K562 (cell line): ENCODE data around the gene NUDT22. TPM values are rescaled to one million over a fixed set of nuclear protein-coding genes. Genes with fewer than 3 reads are reported as not detected.

ENCODE experiments used
- EHMT2 ChIP-seq: fragments of 450-650 bp; IDR thresholded peaks from 2 replicates; pipeline ENCODE4 v1.6.1; 2018; ENCODE audit warnings: antibody characterized with exemption
- FOSL1 ChIP-seq: fragments of 200-800 bp; sonication (Bioruptor generic); conservative IDR thresholded peaks from 2 replicates; pipeline ENCODE4 v1.6.1; 2016; ENCODE audit warnings: missing genetic modification characterization, missing compliant biosample characterization
- MCM2 ChIP-seq: fragments of 450-650 bp; IDR thresholded peaks from 2 replicates; pipeline ENCODE4 v1.6.1; 2017; ENCODE audit warnings: low read depth, mild to moderate bottlenecking
- MEF2A ChIP-seq: IDR thresholded peaks from 2 replicates; pipeline ENCODE4 v1.6.1; 2011; ENCODE audit warnings: low read depth, mild to moderate bottlenecking, low read length, moderate library complexity; ENCODE audit not compliant: control insufficient read depth
- MTF1 ChIP-seq: fragments of 250-450 bp; sonication (Bioruptor Pico); IDR thresholded peaks from 2 replicates; pipeline ENCODE4 v1.9.0; 2021; ENCODE audit warnings: moderate library complexity, mild to moderate bottlenecking, inconsistent platforms, borderline replicate concordance
- NCOA4 ChIP-seq: fragments of 450-650 bp; IDR thresholded peaks from 2 replicates; pipeline ENCODE4 v1.6.1; 2018; ENCODE audit warnings: mild to moderate bottlenecking; ENCODE audit not compliant: partially characterized antibody
- PCBP2 ChIP-seq: fragments of 200-400 bp; formaldehyde crosslinking; IDR thresholded peaks from 2 replicates; pipeline ENCODE4 v1.6.1; 2018; ENCODE audit warnings: low read length, low read depth, mild to moderate bottlenecking, moderate library complexity; ENCODE audit not compliant: poor library complexity, severe bottlenecking
- SP2 ChIP-seq: IDR thresholded peaks from 2 replicates; pipeline ENCODE4 v1.6.1; 2011; ENCODE audit warnings: mild to moderate bottlenecking, low read depth, low read length, moderate library complexity; ENCODE audit not compliant: poor library complexity, severe bottlenecking; ENCODE audit errors: extremely low read depth
- YY1 ChIP-seq, 3 experiments: IDR thresholded peaks; 2 replicates each; pipeline ENCODE4 v1.6.1; 2011; ENCODE audit warnings: low read length in 2 of 3, mild to moderate bottlenecking in 2 of 3, moderate library complexity in 2 of 3, borderline replicate concordance in 1 of 3, control low read depth in 1 of 3, low read depth in 1 of 3; ENCODE audit not compliant: insufficient read depth in 3 of 3, insufficient replicate concordance in 2 of 3, control insufficient read depth in 1 of 3, insufficient read length in 1 of 3; ENCODE audit errors: extremely low read depth in 1 of 3
- polyA plus RNA-seq, 8 experiments: library from polyadenylated mRNA; depleted of rRNA in 4 of 8; stranded (reverse) in 5 of 8; unstranded in 3 of 8; fragments of >200 nt; fragmentation: Nextera tagmentation in 2 of 8; fragmentation: Illumina TruSeq in 1 of 8; extraction: Ambion mirVana in 2 of 8; extraction: Trizol in 1 of 8; gene quantifications; 2 replicates each; pipeline versions ENCODE4 v1.2.1 to v1.2.3, GENCODE V29; 2011 to 2014; ENCODE audit warnings: inconsistent platforms in 1 of 8, missing spikeins in 1 of 8
- total RNA-seq, 7 experiments: library from RNA; depleted of rRNA in 6 of 7; stranded (reverse); fragments of >200 nt in 6 of 7; fragmentation: Illumina TruSeq in 2 of 7; extraction: Trizol in 2 of 7; gene quantifications; 2 replicates each; pipeline versions ENCODE4 v1.2.1 to v1.2.3, GENCODE V29; 2011 to 2021; ENCODE audit warnings: low replicate concordance in 1 of 7
- TF ChIP-seq, protein P1 (sequence below): sonication (generic); formaldehyde crosslinking; IDR thresholded peaks from 2 replicates; pipeline ENCODE4 v1.8.0; 2022; ENCODE audit warnings: missing genetic modification reagents, mild to moderate bottlenecking, borderline replicate concordance
- TF ChIP-seq, protein P2 (sequence below): sonication (generic); formaldehyde crosslinking; IDR thresholded peaks from 2 replicates; pipeline ENCODE4 v1.8.0; 2022; ENCODE audit warnings: mild to moderate bottlenecking, missing genetic modification reagents
- TF ChIP-seq, protein P3 (sequence below): fragments of 250-450 bp; sonication (Bioruptor Pico); IDR thresholded peaks from 2 replicates; pipeline ENCODE4 v1.4.0; 2020; ENCODE audit warnings: mild to moderate bottlenecking, moderate library complexity
- TF ChIP-seq, protein P4 (sequence below): fragments of 450-650 bp; formaldehyde crosslinking; IDR thresholded peaks from 2 replicates; pipeline ENCODE4 v1.4.0; 2020; ENCODE audit warnings: mild to moderate bottlenecking, moderate library complexity

NUDT22 gene
- total and polyA plus RNA-seq, 9 of the 15 experiments (the other 6 are each of a cell fraction or from before 2014, with no cell fraction given), result 6.3 to 92.6 (median 37.4) TPM

DNA sequence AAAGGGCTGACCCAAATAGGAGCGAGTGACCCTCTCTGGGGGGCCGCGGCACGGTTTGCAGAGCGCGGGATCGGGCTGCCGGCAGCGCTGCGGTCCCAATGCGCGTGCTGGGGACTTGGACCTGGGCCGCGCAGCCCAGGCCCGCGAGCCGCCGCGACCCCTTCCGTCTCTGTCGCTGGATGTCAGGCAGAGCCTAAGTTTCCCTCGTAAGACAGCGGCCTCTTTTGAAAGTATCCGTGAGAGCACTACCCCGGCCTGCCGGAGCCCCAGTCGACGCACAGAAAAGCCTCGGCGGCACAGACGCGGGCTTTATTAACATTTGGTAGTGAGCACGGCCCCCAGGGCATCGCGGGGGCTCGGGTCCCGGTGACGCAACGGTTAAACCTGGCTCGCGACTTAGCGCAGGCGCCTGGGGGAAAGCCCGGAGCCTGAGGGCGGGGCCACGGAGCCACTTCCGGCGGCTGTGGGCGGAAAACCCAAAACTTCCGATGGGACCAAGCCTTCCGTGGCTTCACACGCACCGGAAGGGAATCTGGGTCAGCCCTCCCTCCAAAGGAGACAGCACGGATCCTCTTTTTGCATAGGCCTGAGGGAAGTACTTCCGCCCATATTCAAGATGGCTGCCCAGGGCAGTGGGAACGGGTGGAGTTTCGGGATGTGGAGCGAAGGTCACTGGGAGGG lies 43.6 kb downstream of the NUDT22 start (continued):
- TF ChIP-seq, protein P1, sequence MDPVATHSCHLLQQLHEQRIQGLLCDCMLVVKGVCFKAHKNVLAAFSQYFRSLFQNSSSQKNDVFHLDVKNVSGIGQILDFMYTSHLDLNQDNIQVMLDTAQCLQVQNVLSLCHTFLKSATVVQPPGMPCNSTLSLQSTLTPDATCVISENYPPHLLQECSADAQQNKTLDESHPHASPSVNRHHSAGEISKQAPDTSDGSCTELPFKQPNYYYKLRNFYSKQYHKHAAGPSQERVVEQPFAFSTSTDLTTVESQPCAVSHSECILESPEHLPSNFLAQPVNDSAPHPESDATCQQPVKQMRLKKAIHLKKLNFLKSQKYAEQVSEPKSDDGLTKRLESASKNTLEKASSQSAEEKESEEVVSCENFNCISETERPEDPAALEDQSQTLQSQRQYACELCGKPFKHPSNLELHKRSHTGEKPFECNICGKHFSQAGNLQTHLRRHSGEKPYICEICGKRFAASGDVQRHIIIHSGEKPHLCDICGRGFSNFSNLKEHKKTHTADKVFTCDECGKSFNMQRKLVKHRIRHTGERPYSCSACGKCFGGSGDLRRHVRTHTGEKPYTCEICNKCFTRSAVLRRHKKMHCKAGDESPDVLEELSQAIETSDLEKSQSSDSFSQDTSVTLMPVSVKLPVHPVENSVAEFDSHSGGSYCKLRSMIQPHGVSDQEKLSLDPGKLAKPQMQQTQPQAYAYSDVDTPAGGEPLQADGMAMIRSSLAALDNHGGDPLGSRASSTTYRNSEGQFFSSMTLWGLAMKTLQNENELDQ (CRISPR knock-in tag), result no peak; the same call in 1 of the 2 replicates
- TF ChIP-seq MTF1 (CRISPR knock-in tag) (no peak), NCOA4 (no peak), SP2 (peak; percentile 14), EHMT2 (no peak), YY1 (IDR thresholded peaks at IDR 0.05; ENCODE audit: borderline replicate concordance in 1 of 3, control insufficient read depth in 1 of 3, extremely low read depth in 1 of 3, insufficient read depth in 3 of 3, insufficient read length in 1 of 3, insufficient replicate concordance in 2 of 3, low read depth in 1 of 3, low read length in 2 of 3) (peak; percentile 99 to 100 (median 99)), MEF2A (no peak; the same call in 1 of the 2 replicates), PCBP2 (no peak), MCM2 (no peak), FOSL1 (tag) (no peak; the same call in 1 of the 2 replicates)
- TF ChIP-seq, protein P2, sequence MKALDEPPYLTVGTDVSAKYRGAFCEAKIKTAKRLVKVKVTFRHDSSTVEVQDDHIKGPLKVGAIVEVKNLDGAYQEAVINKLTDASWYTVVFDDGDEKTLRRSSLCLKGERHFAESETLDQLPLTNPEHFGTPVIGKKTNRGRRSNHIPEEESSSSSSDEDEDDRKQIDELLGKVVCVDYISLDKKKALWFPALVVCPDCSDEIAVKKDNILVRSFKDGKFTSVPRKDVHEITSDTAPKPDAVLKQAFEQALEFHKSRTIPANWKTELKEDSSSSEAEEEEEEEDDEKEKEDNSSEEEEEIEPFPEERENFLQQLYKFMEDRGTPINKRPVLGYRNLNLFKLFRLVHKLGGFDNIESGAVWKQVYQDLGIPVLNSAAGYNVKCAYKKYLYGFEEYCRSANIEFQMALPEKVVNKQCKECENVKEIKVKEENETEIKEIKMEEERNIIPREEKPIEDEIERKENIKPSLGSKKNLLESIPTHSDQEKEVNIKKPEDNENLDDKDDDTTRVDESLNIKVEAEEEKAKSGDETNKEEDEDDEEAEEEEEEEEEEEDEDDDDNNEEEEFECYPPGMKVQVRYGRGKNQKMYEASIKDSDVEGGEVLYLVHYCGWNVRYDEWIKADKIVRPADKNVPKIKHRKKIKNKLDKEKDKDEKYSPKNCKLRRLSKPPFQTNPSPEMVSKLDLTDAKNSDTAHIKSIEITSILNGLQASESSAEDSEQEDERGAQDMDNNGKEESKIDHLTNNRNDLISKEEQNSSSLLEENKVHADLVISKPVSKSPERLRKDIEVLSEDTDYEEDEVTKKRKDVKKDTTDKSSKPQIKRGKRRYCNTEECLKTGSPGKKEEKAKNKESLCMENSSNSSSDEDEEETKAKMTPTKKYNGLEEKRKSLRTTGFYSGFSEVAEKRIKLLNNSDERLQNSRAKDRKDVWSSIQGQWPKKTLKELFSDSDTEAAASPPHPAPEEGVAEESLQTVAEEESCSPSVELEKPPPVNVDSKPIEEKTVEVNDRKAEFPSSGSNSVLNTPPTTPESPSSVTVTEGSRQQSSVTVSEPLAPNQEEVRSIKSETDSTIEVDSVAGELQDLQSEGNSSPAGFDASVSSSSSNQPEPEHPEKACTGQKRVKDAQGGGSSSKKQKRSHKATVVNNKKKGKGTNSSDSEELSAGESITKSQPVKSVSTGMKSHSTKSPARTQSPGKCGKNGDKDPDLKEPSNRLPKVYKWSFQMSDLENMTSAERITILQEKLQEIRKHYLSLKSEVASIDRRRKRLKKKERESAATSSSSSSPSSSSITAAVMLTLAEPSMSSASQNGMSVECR (CRISPR knock-in tag), result peak; percentile 65; the same call in 1 of the 2 replicates
- TF ChIP-seq, protein P3, sequence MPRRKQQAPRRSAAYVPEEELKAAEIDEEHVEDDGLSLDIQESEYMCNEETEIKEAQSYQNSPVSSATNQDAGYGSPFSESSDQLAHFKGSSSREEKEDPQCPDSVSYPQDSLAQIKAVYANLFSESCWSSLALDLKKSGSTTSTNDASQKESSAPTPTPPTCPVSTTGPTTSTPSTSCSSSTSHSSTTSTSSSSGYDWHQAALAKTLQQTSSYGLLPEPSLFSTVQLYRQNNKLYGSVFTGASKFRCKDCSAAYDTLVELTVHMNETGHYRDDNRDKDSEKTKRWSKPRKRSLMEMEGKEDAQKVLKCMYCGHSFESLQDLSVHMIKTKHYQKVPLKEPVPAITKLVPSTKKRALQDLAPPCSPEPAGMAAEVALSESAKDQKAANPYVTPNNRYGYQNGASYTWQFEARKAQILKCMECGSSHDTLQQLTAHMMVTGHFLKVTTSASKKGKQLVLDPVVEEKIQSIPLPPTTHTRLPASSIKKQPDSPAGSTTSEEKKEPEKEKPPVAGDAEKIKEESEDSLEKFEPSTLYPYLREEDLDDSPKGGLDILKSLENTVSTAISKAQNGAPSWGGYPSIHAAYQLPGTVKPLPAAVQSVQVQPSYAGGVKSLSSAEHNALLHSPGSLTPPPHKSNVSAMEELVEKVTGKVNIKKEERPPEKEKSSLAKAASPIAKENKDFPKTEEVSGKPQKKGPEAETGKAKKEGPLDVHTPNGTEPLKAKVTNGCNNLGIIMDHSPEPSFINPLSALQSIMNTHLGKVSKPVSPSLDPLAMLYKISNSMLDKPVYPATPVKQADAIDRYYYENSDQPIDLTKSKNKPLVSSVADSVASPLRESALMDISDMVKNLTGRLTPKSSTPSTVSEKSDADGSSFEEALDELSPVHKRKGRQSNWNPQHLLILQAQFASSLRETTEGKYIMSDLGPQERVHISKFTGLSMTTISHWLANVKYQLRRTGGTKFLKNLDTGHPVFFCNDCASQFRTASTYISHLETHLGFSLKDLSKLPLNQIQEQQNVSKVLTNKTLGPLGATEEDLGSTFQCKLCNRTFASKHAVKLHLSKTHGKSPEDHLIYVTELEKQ (CRISPR knock-in tag), result no peak
- TF ChIP-seq, protein P4, sequence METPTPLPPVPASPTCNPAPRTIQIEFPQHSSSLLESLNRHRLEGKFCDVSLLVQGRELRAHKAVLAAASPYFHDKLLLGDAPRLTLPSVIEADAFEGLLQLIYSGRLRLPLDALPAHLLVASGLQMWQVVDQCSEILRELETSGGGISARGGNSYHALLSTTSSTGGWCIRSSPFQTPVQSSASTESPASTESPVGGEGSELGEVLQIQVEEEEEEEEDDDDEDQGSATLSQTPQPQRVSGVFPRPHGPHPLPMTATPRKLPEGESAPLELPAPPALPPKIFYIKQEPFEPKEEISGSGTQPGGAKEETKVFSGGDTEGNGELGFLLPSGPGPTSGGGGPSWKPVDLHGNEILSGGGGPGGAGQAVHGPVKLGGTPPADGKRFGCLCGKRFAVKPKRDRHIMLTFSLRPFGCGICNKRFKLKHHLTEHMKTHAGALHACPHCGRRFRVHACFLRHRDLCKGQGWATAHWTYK (CRISPR knock-in tag), result no peak; the same call in 1 of the 2 replicates
